ENCODE data around the gene ADGRV1. TPM values are rescaled to one million over a fixed set of nuclear protein-coding genes. Genes with fewer than 3 reads are reported as not detected.
"Not testable (repeated sequence)": the region's sequence is repeated elsewhere in the genome, so short reads cannot be mapped to it uniquely, and the experiment has no call there.

ADGRV1 gene
- total and polyA plus RNA-seq, 4 donors: 0.36 to 0.64 (median 0.50) TPM

- no peaks in the 10 kb centered on the region for H3K36me3 ChIP-seq (ENCODE audit: control insufficient read depth in 1 of 2, insufficient read depth in 2 of 2, low read length in 1 of 2)
- no peaks in the 10 kb centered on the region for H3K4me1 ChIP-seq (ENCODE audit: control insufficient read depth in 1 of 2, insufficient read depth in 2 of 2, low read length in 2 of 2)
- intact Hi-C loops (cut with DNase I): no loop called here
- no peak for ATAC-seq (ENCODE audit: low FRiP score)
- no peaks in the 10 kb centered on the region for H3K27me3 ChIP-seq (ENCODE audit: control insufficient read depth in 1 of 2, insufficient read depth in 2 of 2, low read length in 1 of 2)
- no peak overlapping the region for H3K27ac ChIP-seq (ENCODE audit: low read depth in 1 of 2, low read length in 2 of 2)
- WGBS, 2 donors: 48 to 58% methylated on average over 1 of the region's 1 CpG
- DNase-seq: no peak
- H3K9me3 ChIP-seq (ENCODE audit: control insufficient read depth, low read length): peaks cover 5% of the 10 kb centered on the region
- no peak overlapping the region for H3K4me3 ChIP-seq (ENCODE audit: low read length in 2 of 2)
Measured at GRCh38 chr5:90739567-90739966, 181.0 kb downstream of the ADGRV1 start.

GRCh38 chr5:90740244-90740799, 181.7 kb downstream of the ADGRV1 start:
- 82 to 84% methylated on average over 4 of the region's 4 CpGs for WGBS, 2 donors
- DNase-seq (no peak), ATAC-seq (ENCODE audit: low FRiP score) (no peak)
- intact Hi-C loops (cut with DNase I): no loop called here
- Histone ChIP-seq H3K9me3 (ENCODE audit: control insufficient read depth, low read length) (peaks cover 5% of the 10 kb centered on the region), H3K27ac (ENCODE audit: low read depth in 1 of 2, low read length in 2 of 2) (no peak overlapping the region), H3K27me3 (ENCODE audit: control insufficient read depth in 1 of 2, insufficient read depth in 2 of 2, low read length in 1 of 2) (no peaks in the 10 kb centered on the region), H3K36me3 (ENCODE audit: control insufficient read depth in 1 of 2, insufficient read depth in 2 of 2, low read length in 1 of 2) (no peaks in the 10 kb centered on the region), H3K4me1 (ENCODE audit: control insufficient read depth in 1 of 2, insufficient read depth in 2 of 2, low read length in 2 of 2) (no peaks in the 10 kb centered on the region), H3K4me3 (ENCODE audit: low read length in 2 of 2) (no peak overlapping the region)

- Histone ChIP-seq H3K27me3 (ENCODE audit: control insufficient read depth in 1 of 2, insufficient read depth in 2 of 2, low read length in 1 of 2) (no peaks in the 10 kb centered on the region), H3K9me3 (ENCODE audit: control insufficient read depth, low read length) (peaks cover 5% of the 10 kb centered on the region), H3K36me3 (ENCODE audit: control insufficient read depth in 1 of 2, insufficient read depth in 2 of 2, low read length in 1 of 2) (no peaks in the 10 kb centered on the region), H3K4me3 (ENCODE audit: low read length in 2 of 2) (no peak overlapping the region), H3K4me1 (ENCODE audit: control insufficient read depth in 1 of 2, insufficient read depth in 2 of 2, low read length in 2 of 2) (no peaks in the 10 kb centered on the region), H3K27ac (ENCODE audit: low read depth in 1 of 2, low read length in 2 of 2) (no peak overlapping the region)
- 69 to 76% methylated on average over 2 of the region's 2 CpGs for WGBS, 2 donors
- DNase-seq: no peak
- ATAC-seq (ENCODE audit: low FRiP score): no peak
- intact Hi-C loops (cut with DNase I): no loop called here
Measured at GRCh38 chr5:90741022-90741564, 182.5 kb downstream of the ADGRV1 start.

GRCh38 chr5:90746119-90746518, 187.5 kb downstream of the ADGRV1 start:
- no peaks in the 10 kb centered on the region for H3K27me3 ChIP-seq (ENCODE audit: control insufficient read depth in 1 of 2, insufficient read depth in 2 of 2, low read length in 1 of 2)
- H3K4me1 ChIP-seq (ENCODE audit: control insufficient read depth in 1 of 2, insufficient read depth in 2 of 2, low read length in 2 of 2): no peaks in the 10 kb centered on the region
- DNase-seq (no peak), ATAC-seq (ENCODE audit: low FRiP score) (no peak)
- H3K36me3 ChIP-seq (ENCODE audit: control insufficient read depth in 1 of 2, insufficient read depth in 2 of 2, low read length in 1 of 2): no peaks in the 10 kb centered on the region
- H3K4me3 ChIP-seq (ENCODE audit: low read length in 2 of 2): no peak overlapping the region
- H3K9me3 ChIP-seq (ENCODE audit: control insufficient read depth, low read length): no peaks in the 10 kb centered on the region
- WGBS, 2 donors: 85 to 88% methylated on average over 1 of the region's 1 CpG
- intact Hi-C loops (cut with DNase I): no loop called here
- no peak overlapping the region for H3K27ac ChIP-seq (ENCODE audit: low read depth in 1 of 2, low read length in 2 of 2)

DNA sequence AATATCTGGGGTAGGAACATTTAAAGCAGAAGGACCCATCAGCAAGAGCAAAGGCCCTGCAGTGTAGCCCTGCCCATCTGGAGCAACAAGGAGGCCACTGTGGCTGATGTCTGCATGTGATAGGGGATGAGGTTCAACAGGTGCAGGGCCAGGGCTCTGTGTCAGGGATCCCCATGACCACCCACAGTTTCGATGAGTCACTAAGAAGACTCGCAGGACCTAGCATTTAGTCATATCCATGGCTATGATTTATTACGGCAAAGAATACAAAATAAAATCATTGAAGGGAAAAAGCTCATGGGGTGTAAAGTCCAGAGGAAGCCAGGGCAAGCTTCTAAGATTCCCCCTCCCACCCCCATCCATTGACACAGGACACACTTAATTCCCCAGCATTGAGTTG, 188.6 kb downstream of the ADGRV1 start:
- WGBS, 2 donors: 50 to 66% methylated on average over 3 of the region's 3 CpGs
- ATAC-seq (ENCODE audit: low FRiP score): no peak
- Histone ChIP-seq H3K4me3 (ENCODE audit: low read length in 2 of 2) (no peak overlapping the region), H3K36me3 (ENCODE audit: control insufficient read depth in 1 of 2, insufficient read depth in 2 of 2, low read length in 1 of 2) (no peaks in the 10 kb centered on the region), H3K4me1 (ENCODE audit: control insufficient read depth in 1 of 2, insufficient read depth in 2 of 2, low read length in 2 of 2) (no peaks in the 10 kb centered on the region), H3K27me3 (ENCODE audit: control insufficient read depth in 1 of 2, insufficient read depth in 2 of 2, low read length in 1 of 2) (no peaks in the 10 kb centered on the region), H3K27ac (ENCODE audit: low read depth in 1 of 2, low read length in 2 of 2) (no peak overlapping the region), H3K9me3 (ENCODE audit: control insufficient read depth, low read length) (no peaks in the 10 kb centered on the region)
- no peak for DNase-seq
- intact Hi-C loops (cut with DNase I): no loop called here

DNA sequence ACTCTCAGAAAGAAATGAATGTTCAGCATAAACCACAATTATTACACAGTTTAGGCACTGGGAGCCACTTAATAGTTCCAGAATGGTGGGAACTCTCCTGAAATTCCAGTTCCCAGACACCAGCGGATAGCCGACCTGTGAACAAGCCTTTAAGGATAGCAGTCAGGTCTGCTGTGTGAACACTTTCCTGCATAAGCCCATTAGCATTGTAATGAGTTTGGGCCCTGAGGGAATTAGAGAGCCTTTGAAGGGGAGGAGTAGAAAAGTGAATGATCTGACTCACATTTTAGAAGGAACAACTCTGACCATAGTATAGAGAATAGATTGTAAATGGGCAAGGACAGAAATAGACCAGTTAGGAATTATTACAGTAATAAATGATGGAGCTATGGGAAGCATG, 189.1 kb downstream of the ADGRV1 start:
- Histone ChIP-seq H3K36me3 (ENCODE audit: control insufficient read depth in 1 of 2, insufficient read depth in 2 of 2, low read length in 1 of 2) (no peaks in the 10 kb centered on the region), H3K27ac (ENCODE audit: low read depth in 1 of 2, low read length in 2 of 2) (no peak overlapping the region), H3K9me3 (ENCODE audit: control insufficient read depth, low read length) (no peaks in the 10 kb centered on the region), H3K27me3 (ENCODE audit: control insufficient read depth in 1 of 2, insufficient read depth in 2 of 2, low read length in 1 of 2) (no peaks in the 10 kb centered on the region), H3K4me1 (ENCODE audit: control insufficient read depth in 1 of 2, insufficient read depth in 2 of 2, low read length in 2 of 2) (no peaks in the 10 kb centered on the region), H3K4me3 (ENCODE audit: low read length in 2 of 2) (no peak overlapping the region)
- 80 to 82% methylated on average over 2 of the region's 2 CpGs for WGBS, 2 donors
- intact Hi-C loops (cut with DNase I): no loop called here
- no peak for DNase-seq
- ATAC-seq (ENCODE audit: low FRiP score): no peak

DNA sequence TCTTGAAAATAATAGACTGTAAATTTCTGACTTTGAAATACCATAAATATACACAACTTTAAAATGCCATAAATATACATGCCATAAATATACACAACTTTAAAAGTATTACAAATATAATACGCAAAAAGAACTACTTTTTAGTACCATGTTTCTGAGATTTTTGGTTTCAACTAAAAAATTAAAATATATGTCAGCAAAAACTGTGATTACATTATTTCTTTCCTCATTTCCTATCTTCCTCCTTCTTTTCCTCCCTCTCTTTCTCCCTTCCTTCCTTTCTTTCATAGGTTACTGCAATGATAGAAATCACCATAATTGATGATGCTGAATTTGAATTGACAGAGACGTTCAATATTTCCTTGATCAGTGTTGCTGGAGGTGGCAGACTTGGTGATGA, 200.5 kb downstream of the ADGRV1 start:
- Histone ChIP-seq H3K4me1 (ENCODE audit: control insufficient read depth in 1 of 2, insufficient read depth in 2 of 2, low read length in 2 of 2) (no peaks in the 10 kb centered on the region), H3K4me3 (ENCODE audit: low read length in 2 of 2) (no peak overlapping the region), H3K27me3 (ENCODE audit: control insufficient read depth in 1 of 2, insufficient read depth in 2 of 2, low read length in 1 of 2) (no peaks in the 10 kb centered on the region), H3K27ac (ENCODE audit: low read depth in 1 of 2, low read length in 2 of 2) (no peak overlapping the region), H3K36me3 (ENCODE audit: control insufficient read depth in 1 of 2, insufficient read depth in 2 of 2, low read length in 1 of 2) (no peaks in the 10 kb centered on the region), H3K9me3 (ENCODE audit: control insufficient read depth, low read length) (no peaks in the 10 kb centered on the region)
- no peak for ATAC-seq (ENCODE audit: low FRiP score)
- intact Hi-C loops (cut with DNase I): no loop called here
- DNase-seq: no peak
- WGBS, 2 donors: 85 to 86% methylated on average over 2 of the region's 2 CpGs

GRCh38 chr5:90767710-90768109, 209.1 kb downstream of the ADGRV1 start:
- ATAC-seq (ENCODE audit: low FRiP score) (no peak), DNase-seq (no peak)
- peaks cover 0 to 1% of the 10 kb centered on the region in 2 donors for H3K27me3 ChIP-seq (ENCODE audit: control insufficient read depth in 1 of 2, insufficient read depth in 2 of 2, low read length in 1 of 2)
- H3K4me1 ChIP-seq (ENCODE audit: control insufficient read depth in 1 of 2, insufficient read depth in 2 of 2, low read length in 2 of 2): no peaks in the 10 kb centered on the region
- H3K27ac ChIP-seq (ENCODE audit: low read depth in 1 of 2, low read length in 2 of 2): no peak overlapping the region
- no peaks in the 10 kb centered on the region for H3K36me3 ChIP-seq (ENCODE audit: control insufficient read depth in 1 of 2, insufficient read depth in 2 of 2, low read length in 1 of 2)
- peaks cover 1% of the 10 kb centered on the region for H3K9me3 ChIP-seq (ENCODE audit: control insufficient read depth, low read length)
- 84 to 89% methylated on average over 3 of the region's 3 CpGs for WGBS, 2 donors
- intact Hi-C loops (cut with DNase I): no loop called here
- H3K4me3 ChIP-seq (ENCODE audit: low read length in 2 of 2): no peak overlapping the region

GRCh38 chr5:90770006-90770541, 211.5 kb downstream of the ADGRV1 start:
- H3K4me3 ChIP-seq (ENCODE audit: low read length in 2 of 2); DNase-seq; H3K27ac ChIP-seq (ENCODE audit: low read depth in 1 of 2, low read length in 2 of 2); H3K9me3 ChIP-seq (ENCODE audit: control insufficient read depth, low read length); H3K4me1 ChIP-seq (ENCODE audit: control insufficient read depth in 1 of 2, insufficient read depth in 2 of 2, low read length in 2 of 2); ATAC-seq (ENCODE audit: low FRiP score); H3K27me3 ChIP-seq (ENCODE audit: control insufficient read depth in 1 of 2, insufficient read depth in 2 of 2, low read length in 1 of 2); H3K36me3 ChIP-seq (ENCODE audit: control insufficient read depth in 1 of 2, insufficient read depth in 2 of 2, low read length in 1 of 2): not testable (repeated sequence)
- intact Hi-C loops (cut with DNase I): loop anchor here in 1 of 2 donors (10.0 kb wide), 1 partner anchor 55 kb away; no protein-coding TSS in a partner anchor
- WGBS, 2 donors: 88 to 89% methylated on average over 4 of the region's 4 CpGs

Measured in aorta (tissue), 5 donors.